ENCODE measurements around the gene IAPP. TPM values are rescaled to one million over a fixed set of nuclear protein-coding genes. Genes with fewer than 3 reads are reported as not detected.

Gene IAPP
- total and polyA plus RNA-seq, 9 of the 15 experiments (the other 6 are each of a cell fraction or from before 2014, with no cell fraction given), result not detected

DNA sequence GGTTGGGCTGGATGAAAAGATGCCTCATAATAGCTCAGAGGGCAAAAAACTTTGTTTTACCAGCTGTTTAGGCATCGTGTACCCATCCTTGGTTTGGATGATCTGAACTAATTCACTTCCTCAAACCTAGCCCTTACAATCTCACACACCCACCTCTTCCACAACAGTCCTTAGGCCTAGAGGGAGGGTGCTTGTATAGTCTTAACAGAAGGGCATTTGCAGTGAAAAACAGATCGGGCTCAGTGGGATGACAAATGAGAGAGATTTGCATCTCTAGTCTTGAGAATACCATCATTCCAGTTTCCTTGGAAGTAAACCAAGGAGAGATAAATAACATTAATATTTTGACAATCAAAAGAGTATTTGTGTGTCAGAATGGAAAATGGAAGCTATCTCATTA, 49.0 kb upstream of the IAPP start:
- Histone ChIP-seq H3K4me1 (replicated peaks in 1 of 2; ENCODE audit: control insufficient read depth in 2 of 2, insufficient read depth in 2 of 2, low read length in 2 of 2) (no peaks in the 10 kb centered on the region), H4K20me1 (replicated peaks; ENCODE audit: control insufficient read depth, insufficient read depth, low read length) (no peaks in the 10 kb centered on the region), H3K4me2 (ENCODE audit: insufficient read depth, low read length) (no peak overlapping the region), H3K9me3 (replicated peaks; ENCODE audit: control insufficient read depth, insufficient read depth, low read depth, low read length) (no peaks in the 10 kb centered on the region), H3K27ac (ENCODE audit: extremely low read depth, low read depth, low read length) (no peak overlapping the region), H2AFZ (ENCODE audit: low read depth, low read length) (no peak overlapping the region), H3K4me3 (no peak overlapping the region), H3K79me2 (ENCODE audit: control insufficient read depth, insufficient read depth, low read length) (no peaks in the 10 kb centered on the region), H3K36me3 (ENCODE audit: control insufficient read depth, insufficient read depth, low read length) (no peaks in the 10 kb centered on the region), H3K9ac (ENCODE audit: insufficient read depth in 1 of 2, low read depth in 2 of 2, low read length in 2 of 2) (no peak overlapping the region), H3K27me3 (ENCODE audit: control insufficient read depth in 2 of 2, insufficient read depth in 2 of 2, low read length in 2 of 2) (no peaks in the 10 kb centered on the region), H3K9me1 (ENCODE audit: control insufficient read depth, insufficient read depth, low read length) (no peaks in the 10 kb centered on the region)
- TF ChIP-seq NR2C2 (CRISPR knock-in tag; IDR thresholded peaks at IDR 0.05) (no peak), NR2C2 (tag; IDR thresholded peaks at IDR 0.05) (no peak), CREB1 (IDR thresholded peaks at IDR 0.05) (no peak), CREB1 (CRISPR knock-in tag; IDR thresholded peaks at IDR 0.05) (no peak), POLR2A (conservative IDR thresholded peaks at IDR 0.05) (no peak), DNMT1 (IDR thresholded peaks at IDR 0.05) (no peak), RAD51 (IDR thresholded peaks at IDR 0.05; ENCODE audit: borderline replicate concordance, low read depth) (no peak), GTF2F1 (IDR thresholded peaks at IDR 0.05; ENCODE audit: low read depth, low read length) (no peak), ZSCAN29 (IDR thresholded peaks at IDR 0.05) (no peak)
- TF ChIP-seq, protein P1, sequence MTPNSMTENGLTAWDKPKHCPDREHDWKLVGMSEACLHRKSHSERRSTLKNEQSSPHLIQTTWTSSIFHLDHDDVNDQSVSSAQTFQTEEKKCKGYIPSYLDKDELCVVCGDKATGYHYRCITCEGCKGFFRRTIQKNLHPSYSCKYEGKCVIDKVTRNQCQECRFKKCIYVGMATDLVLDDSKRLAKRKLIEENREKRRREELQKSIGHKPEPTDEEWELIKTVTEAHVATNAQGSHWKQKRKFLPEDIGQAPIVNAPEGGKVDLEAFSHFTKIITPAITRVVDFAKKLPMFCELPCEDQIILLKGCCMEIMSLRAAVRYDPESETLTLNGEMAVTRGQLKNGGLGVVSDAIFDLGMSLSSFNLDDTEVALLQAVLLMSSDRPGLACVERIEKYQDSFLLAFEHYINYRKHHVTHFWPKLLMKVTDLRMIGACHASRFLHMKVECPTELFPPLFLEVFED (CRISPR knock-in tag; conservative IDR thresholded peaks at IDR 0.05), result no peak
- TF ChIP-seq, protein P2, sequence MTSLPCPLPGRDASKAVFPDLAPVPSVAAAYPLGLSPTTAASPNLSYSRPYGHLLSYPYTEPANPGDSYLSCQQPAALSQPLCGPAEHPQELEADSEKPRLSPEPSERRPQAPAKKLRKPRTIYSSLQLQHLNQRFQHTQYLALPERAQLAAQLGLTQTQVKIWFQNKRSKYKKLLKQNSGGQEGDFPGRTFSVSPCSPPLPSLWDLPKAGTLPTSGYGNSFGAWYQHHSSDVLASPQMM (CRISPR knock-in tag; IDR thresholded peaks at IDR 0.05), result no peak
- TF ChIP-seq, protein P3, sequence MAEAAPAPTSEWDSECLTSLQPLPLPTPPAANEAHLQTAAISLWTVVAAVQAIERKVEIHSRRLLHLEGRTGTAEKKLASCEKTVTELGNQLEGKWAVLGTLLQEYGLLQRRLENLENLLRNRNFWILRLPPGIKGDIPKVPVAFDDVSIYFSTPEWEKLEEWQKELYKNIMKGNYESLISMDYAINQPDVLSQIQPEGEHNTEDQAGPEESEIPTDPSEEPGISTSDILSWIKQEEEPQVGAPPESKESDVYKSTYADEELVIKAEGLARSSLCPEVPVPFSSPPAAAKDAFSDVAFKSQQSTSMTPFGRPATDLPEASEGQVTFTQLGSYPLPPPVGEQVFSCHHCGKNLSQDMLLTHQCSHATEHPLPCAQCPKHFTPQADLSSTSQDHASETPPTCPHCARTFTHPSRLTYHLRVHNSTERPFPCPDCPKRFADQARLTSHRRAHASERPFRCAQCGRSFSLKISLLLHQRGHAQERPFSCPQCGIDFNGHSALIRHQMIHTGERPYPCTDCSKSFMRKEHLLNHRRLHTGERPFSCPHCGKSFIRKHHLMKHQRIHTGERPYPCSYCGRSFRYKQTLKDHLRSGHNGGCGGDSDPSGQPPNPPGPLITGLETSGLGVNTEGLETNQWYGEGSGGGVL (CRISPR knock-in tag; IDR thresholded peaks at IDR 0.05), result no peak
- TF ChIP-seq, protein P4, sequence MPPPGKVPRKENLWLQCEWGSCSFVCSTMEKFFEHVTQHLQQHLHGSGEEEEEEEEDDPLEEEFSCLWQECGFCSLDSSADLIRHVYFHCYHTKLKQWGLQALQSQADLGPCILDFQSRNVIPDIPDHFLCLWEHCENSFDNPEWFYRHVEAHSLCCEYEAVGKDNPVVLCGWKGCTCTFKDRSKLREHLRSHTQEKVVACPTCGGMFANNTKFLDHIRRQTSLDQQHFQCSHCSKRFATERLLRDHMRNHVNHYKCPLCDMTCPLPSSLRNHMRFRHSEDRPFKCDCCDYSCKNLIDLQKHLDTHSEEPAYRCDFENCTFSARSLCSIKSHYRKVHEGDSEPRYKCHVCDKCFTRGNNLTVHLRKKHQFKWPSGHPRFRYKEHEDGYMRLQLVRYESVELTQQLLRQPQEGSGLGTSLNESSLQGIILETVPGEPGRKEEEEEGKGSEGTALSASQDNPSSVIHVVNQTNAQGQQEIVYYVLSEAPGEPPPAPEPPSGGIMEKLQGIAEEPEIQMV (tag; conservative IDR thresholded peaks at IDR 0.05; ENCODE audit: low read depth), result no peak
- TF ChIP-seq, protein P5, sequence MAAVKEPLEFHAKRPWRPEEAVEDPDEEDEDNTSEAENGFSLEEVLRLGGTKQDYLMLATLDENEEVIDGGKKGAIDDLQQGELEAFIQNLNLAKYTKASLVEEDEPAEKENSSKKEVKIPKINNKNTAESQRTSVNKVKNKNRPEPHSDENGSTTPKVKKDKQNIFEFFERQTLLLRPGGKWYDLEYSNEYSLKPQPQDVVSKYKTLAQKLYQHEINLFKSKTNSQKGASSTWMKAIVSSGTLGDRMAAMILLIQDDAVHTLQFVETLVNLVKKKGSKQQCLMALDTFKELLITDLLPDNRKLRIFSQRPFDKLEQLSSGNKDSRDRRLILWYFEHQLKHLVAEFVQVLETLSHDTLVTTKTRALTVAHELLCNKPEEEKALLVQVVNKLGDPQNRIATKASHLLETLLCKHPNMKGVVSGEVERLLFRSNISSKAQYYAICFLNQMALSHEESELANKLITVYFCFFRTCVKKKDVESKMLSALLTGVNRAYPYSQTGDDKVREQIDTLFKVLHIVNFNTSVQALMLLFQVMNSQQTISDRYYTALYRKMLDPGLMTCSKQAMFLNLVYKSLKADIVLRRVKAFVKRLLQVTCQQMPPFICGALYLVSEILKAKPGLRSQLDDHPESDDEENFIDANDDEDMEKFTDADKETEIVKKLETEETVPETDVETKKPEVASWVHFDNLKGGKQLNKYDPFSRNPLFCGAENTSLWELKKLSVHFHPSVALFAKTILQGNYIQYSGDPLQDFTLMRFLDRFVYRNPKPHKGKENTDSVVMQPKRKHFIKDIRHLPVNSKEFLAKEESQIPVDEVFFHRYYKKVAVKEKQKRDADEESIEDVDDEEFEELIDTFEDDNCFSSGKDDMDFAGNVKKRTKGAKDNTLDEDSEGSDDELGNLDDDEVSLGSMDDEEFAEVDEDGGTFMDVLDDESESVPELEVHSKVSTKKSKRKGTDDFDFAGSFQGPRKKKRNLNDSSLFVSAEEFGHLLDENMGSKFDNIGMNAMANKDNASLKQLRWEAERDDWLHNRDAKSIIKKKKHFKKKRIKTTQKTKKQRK (IDR thresholded peaks at IDR 0.05; ENCODE audit: borderline replicate concordance, low read depth, low read length), result no peak
- POLR2A ChIA-PET, result no interaction called here
- in situ Hi-C loops (cut with MboI), result no loop called here
- 16% methylated on average over 2 of the region's 2 CpGs for WGBS (ENCODE audit: insufficient coverage, low coverage, missing lambda C conversion rate)
- ATAC-seq (no peak), FAIRE-seq (no peak), DNase-seq (ENCODE audit: extremely low read depth in 1 of 4, low spot score in 3 of 4) (no peak)
- CTCF ChIA-PET (ENCODE audit: low intra/inter-chr PET ratio), result no interaction called here
- intact Hi-C loops (cut with micrococcal nuclease), result no loop called here
- no TSS peak for BruUV-seq (replicated peaks)
